Measurements from ENCODE around the gene GDI1. TPM values are rescaled to one million over a fixed set of nuclear protein-coding genes. Genes with fewer than 3 reads are reported as not detected.
"Not testable (repeated sequence)": the region's sequence is repeated elsewhere in the genome, so short reads cannot be mapped to it uniquely, and the experiment has no call there.

The GDI1 gene
- 201 TPM for polyA plus RNA-seq (2013, experiment 1 of 4)
- 188 TPM for polyA plus RNA-seq (2013, experiment 2 of 4)
- polyA plus RNA-seq (2013, experiment 3 of 4), result 170 TPM
- polyA plus RNA-seq (2013, experiment 4 of 4), result 203 TPM

- peaks cover 4% of the 10 kb centered on the region for H3K4me1 ChIP-seq (ENCODE audit: control insufficient read depth, insufficient read depth, low read length)
- no peaks in the 10 kb centered on the region for H3K36me3 ChIP-seq (ENCODE audit: control insufficient read depth, insufficient read depth, low read length)
- H3K4me3 ChIP-seq (ENCODE audit: insufficient read depth, low read depth, low read length), result peak within 1 kb of the TSS; percentile 58
- H3K27me3 ChIP-seq (ENCODE audit: control insufficient read depth, insufficient read depth, low read length, poor library complexity, severe bottlenecking), result no peaks in the 10 kb centered on the region
- WGBS, 2 experiments, result 0% methylated on average over 90 of the region's 93 CpGs
- no peak within 1 kb of the TSS for H3K27ac ChIP-seq (ENCODE audit: insufficient read depth, low read depth, low read length, poor library complexity, severe bottlenecking)
- H3K9me3 ChIP-seq (ENCODE audit: control insufficient read depth, low read length), result no peaks in the 10 kb centered on the region
Observed at GRCh38 chrX:154436983-154437752, at the start of gene GDI1. TSS of gene GDI1 (plus strand) at chrX:154437154. CDS start at chrX:154437255, 101 bp downstream.

GRCh38 chrX:154388094-154388493 is 48.9 kb upstream of the GDI1 start:
- no CpG with 5 or more reads among the region's 20 CpGs for WGBS, 2 experiments
- not testable (repeated sequence) for H3K27ac ChIP-seq (ENCODE audit: insufficient read depth, low read depth, low read length, poor library complexity, severe bottlenecking); H3K4me1 ChIP-seq (ENCODE audit: control insufficient read depth, insufficient read depth, low read length); H3K9me3 ChIP-seq (ENCODE audit: control insufficient read depth, low read length); H3K36me3 ChIP-seq (ENCODE audit: control insufficient read depth, insufficient read depth, low read length); H3K27me3 ChIP-seq (ENCODE audit: control insufficient read depth, insufficient read depth, low read length, poor library complexity, severe bottlenecking); H3K4me3 ChIP-seq (ENCODE audit: insufficient read depth, low read depth, low read length)

GRCh38 chrX:154388649-154389048 is 48.3 kb upstream of the GDI1 start:
- H3K36me3 ChIP-seq (ENCODE audit: control insufficient read depth, insufficient read depth, low read length); H3K9me3 ChIP-seq (ENCODE audit: control insufficient read depth, low read length); H3K27ac ChIP-seq (ENCODE audit: insufficient read depth, low read depth, low read length, poor library complexity, severe bottlenecking); H3K4me3 ChIP-seq (ENCODE audit: insufficient read depth, low read depth, low read length); H3K4me1 ChIP-seq (ENCODE audit: control insufficient read depth, insufficient read depth, low read length); H3K27me3 ChIP-seq (ENCODE audit: control insufficient read depth, insufficient read depth, low read length, poor library complexity, severe bottlenecking): not testable (repeated sequence)
- no CpG with 5 or more reads among the region's 16 CpGs for WGBS, 2 experiments

GRCh38 chrX:154389812-154390747 is 46.9 kb upstream of the GDI1 start:
- H3K36me3 ChIP-seq (ENCODE audit: control insufficient read depth, insufficient read depth, low read length); H3K9me3 ChIP-seq (ENCODE audit: control insufficient read depth, low read length); H3K4me1 ChIP-seq (ENCODE audit: control insufficient read depth, insufficient read depth, low read length); H3K4me3 ChIP-seq (ENCODE audit: insufficient read depth, low read depth, low read length); H3K27ac ChIP-seq (ENCODE audit: insufficient read depth, low read depth, low read length, poor library complexity, severe bottlenecking); H3K27me3 ChIP-seq (ENCODE audit: control insufficient read depth, insufficient read depth, low read length, poor library complexity, severe bottlenecking): not testable (repeated sequence)
- 3% methylated on average over 6 of the region's 121 CpGs; no CpG with 5 or more reads in 1 of the 2 experiments for WGBS, 2 experiments

GRCh38 chrX:154396363-154396762 is 40.6 kb upstream of the GDI1 start:
- not testable (repeated sequence) for H3K27me3 ChIP-seq (ENCODE audit: control insufficient read depth, insufficient read depth, low read length, poor library complexity, severe bottlenecking); H3K4me3 ChIP-seq (ENCODE audit: insufficient read depth, low read depth, low read length); H3K4me1 ChIP-seq (ENCODE audit: control insufficient read depth, insufficient read depth, low read length); H3K9me3 ChIP-seq (ENCODE audit: control insufficient read depth, low read length); H3K27ac ChIP-seq (ENCODE audit: insufficient read depth, low read depth, low read length, poor library complexity, severe bottlenecking)
- H3K36me3 ChIP-seq (ENCODE audit: control insufficient read depth, insufficient read depth, low read length), result peaks cover 12% of the 10 kb centered on the region
- WGBS, 2 experiments, result 89 to 94% methylated on average over 12 to 13 of the region's 17 CpGs

GRCh38 chrX:154396973-154397887 is 39.7 kb upstream of the GDI1 start:
- H3K27me3 ChIP-seq (ENCODE audit: control insufficient read depth, insufficient read depth, low read length, poor library complexity, severe bottlenecking), result no peaks in the 10 kb centered on the region
- 5 to 7% methylated on average over 53 of the region's 53 CpGs for WGBS, 2 experiments
- peak overlapping the region; percentile 61 for H3K4me3 ChIP-seq (ENCODE audit: insufficient read depth, low read depth, low read length)
- H3K36me3 ChIP-seq (ENCODE audit: control insufficient read depth, insufficient read depth, low read length), result peaks cover 12% of the 10 kb centered on the region
- peak overlapping the region; percentile 96 for H3K27ac ChIP-seq (ENCODE audit: insufficient read depth, low read depth, low read length, poor library complexity, severe bottlenecking)
- H3K9me3 ChIP-seq (ENCODE audit: control insufficient read depth, low read length), result no peaks in the 10 kb centered on the region
- no peaks in the 10 kb centered on the region for H3K4me1 ChIP-seq (ENCODE audit: control insufficient read depth, insufficient read depth, low read length)

- Histone ChIP-seq H3K27ac (ENCODE audit: insufficient read depth, low read depth, low read length, poor library complexity, severe bottlenecking) (peak within 1 kb of the TSS; percentile 96), H3K36me3 (ENCODE audit: control insufficient read depth, insufficient read depth, low read length) (peaks cover 12% of the 10 kb centered on the region), H3K4me1 (ENCODE audit: control insufficient read depth, insufficient read depth, low read length) (no peaks in the 10 kb centered on the region), H3K27me3 (ENCODE audit: control insufficient read depth, insufficient read depth, low read length, poor library complexity, severe bottlenecking) (no peaks in the 10 kb centered on the region), H3K9me3 (ENCODE audit: control insufficient read depth, low read length) (no peaks in the 10 kb centered on the region), H3K4me3 (ENCODE audit: insufficient read depth, low read depth, low read length) (peak within 1 kb of the TSS; percentile 80)
- WGBS, 2 experiments, result 0% methylated on average over 69 of the region's 69 CpGs
Observed at GRCh38 chrX:154397888-154398667, 38.9 kb upstream of the GDI1 start, which contains the start of gene RPL10. TSS of gene RPL10 (plus strand) at chrX:154398377. CDS start at chrX:154398520, 143 bp downstream.

- Histone ChIP-seq H3K27ac (ENCODE audit: insufficient read depth, low read depth, low read length, poor library complexity, severe bottlenecking) (peak overlapping the region; percentile 91), H3K9me3 (ENCODE audit: control insufficient read depth, low read length) (no peaks in the 10 kb centered on the region), H3K4me1 (ENCODE audit: control insufficient read depth, insufficient read depth, low read length) (no peaks in the 10 kb centered on the region), H3K27me3 (ENCODE audit: control insufficient read depth, insufficient read depth, low read length, poor library complexity, severe bottlenecking) (no peaks in the 10 kb centered on the region), H3K36me3 (ENCODE audit: control insufficient read depth, insufficient read depth, low read length) (peaks cover 12% of the 10 kb centered on the region), H3K4me3 (ENCODE audit: insufficient read depth, low read depth, low read length) (peak overlapping the region; percentile 80)
- WGBS, 2 experiments, result 3 to 5% methylated on average over 49 of the region's 49 CpGs
Observed at GRCh38 chrX:154398668-154399526, 38.1 kb upstream of the GDI1 start.
